ENCODE measurements around the gene EVA1A.

EVA1A gene

GRCh38 chr2:75503048-75503607 lies 57.6 kb downstream of the EVA1A start:
- TF ChIP-seq CTCF (IDR thresholded peaks at IDR 0.05; ENCODE audit: insufficient read depth, low read length, poor library complexity, severe bottlenecking), result no peak
- H3K36me3 ChIP-seq (ENCODE audit: control insufficient read depth, insufficient read depth, low read length), result no peaks in the 10 kb centered on the region
- no peak for DNase-seq (ENCODE audit: extremely low read depth, insufficient read length)

GRCh38 chr2:75500633-75501032 lies 60.1 kb downstream of the EVA1A start:
- no peak for DNase-seq (ENCODE audit: extremely low read depth, insufficient read length)
- TF ChIP-seq CTCF (IDR thresholded peaks at IDR 0.05; ENCODE audit: insufficient read depth, low read length, poor library complexity, severe bottlenecking), result no peak
- no peaks in the 10 kb centered on the region for H3K36me3 ChIP-seq (ENCODE audit: control insufficient read depth, insufficient read depth, low read length)
- no peak overlapping the region for H3K4me3 ChIP-seq (replicated peaks; ENCODE audit: low read depth, low read length)
- no peaks in the 10 kb centered on the region for H3K27me3 ChIP-seq (replicated peaks; ENCODE audit: control insufficient read depth, insufficient read depth, low read length)

More at GRCh38 chr2:75503048-75503607, 57.6 kb downstream of the EVA1A start:
- no peak overlapping the region for H3K4me3 ChIP-seq (replicated peaks; ENCODE audit: low read depth, low read length)
- H3K27me3 ChIP-seq (replicated peaks; ENCODE audit: control insufficient read depth, insufficient read depth, low read length), result no peaks in the 10 kb centered on the region

GRCh38 chr2:75499534-75499933 lies 61.2 kb downstream of the EVA1A start:
- no peaks in the 10 kb centered on the region for H3K36me3 ChIP-seq (ENCODE audit: control insufficient read depth, insufficient read depth, low read length)
- H3K27me3 ChIP-seq (replicated peaks; ENCODE audit: control insufficient read depth, insufficient read depth, low read length), result no peaks in the 10 kb centered on the region
- DNase-seq (ENCODE audit: extremely low read depth, insufficient read length), result no peak
- H3K4me3 ChIP-seq (replicated peaks; ENCODE audit: low read depth, low read length), result no peak overlapping the region
- no peak for TF ChIP-seq CTCF (IDR thresholded peaks at IDR 0.05; ENCODE audit: insufficient read depth, low read length, poor library complexity, severe bottlenecking)

- no peaks in the 10 kb centered on the region for H3K36me3 ChIP-seq (ENCODE audit: control insufficient read depth, insufficient read depth, low read length)
- no peak for DNase-seq (ENCODE audit: extremely low read depth, insufficient read length)
- no peak for TF ChIP-seq CTCF (IDR thresholded peaks at IDR 0.05; ENCODE audit: insufficient read depth, low read length, poor library complexity, severe bottlenecking)
Observed at GRCh38 chr2:75498907-75499306, 61.8 kb downstream of the EVA1A start.

GRCh38 chr2:75497256-75497655 lies 63.5 kb downstream of the EVA1A start:
- Histone ChIP-seq H3K4me3 (replicated peaks; ENCODE audit: low read depth, low read length) (no peak overlapping the region), H3K36me3 (ENCODE audit: control insufficient read depth, insufficient read depth, low read length) (no peaks in the 10 kb centered on the region), H3K27me3 (replicated peaks; ENCODE audit: control insufficient read depth, insufficient read depth, low read length) (no peaks in the 10 kb centered on the region)
- TF ChIP-seq CTCF (IDR thresholded peaks at IDR 0.05; ENCODE audit: insufficient read depth, low read length, poor library complexity, severe bottlenecking), result no peak
- DNase-seq (ENCODE audit: extremely low read depth, insufficient read length), result no peak

More at GRCh38 chr2:75498907-75499306, 61.8 kb downstream of the EVA1A start:
- Histone ChIP-seq H3K4me3 (replicated peaks; ENCODE audit: low read depth, low read length) (no peak overlapping the region), H3K27me3 (replicated peaks; ENCODE audit: control insufficient read depth, insufficient read depth, low read length) (no peaks in the 10 kb centered on the region)

- no peak for DNase-seq (ENCODE audit: extremely low read depth, insufficient read length)
Observed at GRCh38 chr2:75495862-75496261, 64.9 kb downstream of the EVA1A start.

More at GRCh38 chr2:75495862-75496261, 64.9 kb downstream of the EVA1A start:
- Histone ChIP-seq H3K4me3 (replicated peaks; ENCODE audit: low read depth, low read length) (no peak overlapping the region), H3K36me3 (ENCODE audit: control insufficient read depth, insufficient read depth, low read length) (no peaks in the 10 kb centered on the region), H3K27me3 (replicated peaks; ENCODE audit: control insufficient read depth, insufficient read depth, low read length) (no peaks in the 10 kb centered on the region)
- no peak for TF ChIP-seq CTCF (IDR thresholded peaks at IDR 0.05; ENCODE audit: insufficient read depth, low read length, poor library complexity, severe bottlenecking)
